Body of pancreas (tissue), 4 donors: ENCODE data around the gene SCRT2. TPM values are rescaled to one million over a fixed set of nuclear protein-coding genes. Genes with fewer than 3 reads are reported as not detected.

Experiments used
- ATAC-seq: fragments of 150-250 bp; one replicate; pipeline ENCODE4 v1.9.1; 2016
- DNase-seq, 4 donors: peaks; one replicate each; pipeline ENCODE4 v3.0.0-alpha.2; 2019
- H3K27ac ChIP-seq, 4 donors: fragments of 200-600 bp; sonication (generic); 1 replicate in 3 of 4; 2 replicates in 1 of 4; pipeline versions ENCODE4 v1.5.1 to v1.6.1; 2016 to 2019; ENCODE audit warnings: mild to moderate bottlenecking in 1 of 4, mixed read lengths in 1 of 4, moderate library complexity in 1 of 4
- H3K27me3 ChIP-seq, 2 donors: fragments of 200-600 bp; sonication (generic); one replicate each; pipeline ENCODE4 v1.6.0; 2016; ENCODE audit warnings: mild to moderate bottlenecking in 1 of 2
- H3K36me3 ChIP-seq, 2 donors: fragments of 200-600 bp; sonication (generic); replicated peaks in 1 of 2; 2 replicates each; pipeline ENCODE4 v1.5.1; 2016; ENCODE audit warnings: low read depth in 2 of 2; ENCODE audit not compliant: insufficient read depth in 1 of 2
- H3K4me1 ChIP-seq: fragments of 200-600 bp; sonication (generic); one replicate; pipeline ENCODE4 v1.6.0; 2016
- H3K4me3 ChIP-seq, 2 donors: fragments of 200-600 bp; sonication (generic); 1 replicate in 1 of 2; 2 replicates in 1 of 2; pipeline ENCODE4 v1.5.1; 2016 to 2019
- H3K9me3 ChIP-seq, 3 donors: fragments of 200-600 bp; sonication (generic); 1 replicate in 2 of 3; 2 replicates in 1 of 3; pipeline ENCODE4 v1.5.1; 2016
- CTCF ChIP-seq, 7 experiments: fragments of 450-650 bp in 4 of 7; fragments of 200-600 bp in 3 of 7; sonication (generic) in 3 of 7; IDR thresholded peaks; one replicate each; pipeline ENCODE4 v1.5.1; 2016 to 2019; ENCODE audit warnings: antibody characterized with exemption in 7 of 7
- POLR2A ChIP-seq, 3 donors: fragments of 450-650 bp; IDR thresholded peaks; one replicate each; pipeline ENCODE4 v1.6.1; 2016; ENCODE audit warnings: antibody characterized with exemption in 3 of 3, mild to moderate bottlenecking in 2 of 3
- WGBS, 2 donors: methylation state at CpG; one replicate each; pipeline ENCODE4 v1.1.5; 2017; 5-methylcytosine and 5-hydroxymethylcytosine counted together
- intact Hi-C: fragments of 100-400 bp; cut with DNase I; formaldehyde crosslinking; loops from one replicate; pipeline ENCODE4 v1.15.1; 2023
- total RNA-seq, 2 donors: library from RNA; depleted of rRNA; stranded (reverse); fragments of >200 nt; gene quantifications; one replicate each; pipeline ENCODE4 v1.1.0, GENCODE V29; 2016

The SCRT2 gene
- total RNA-seq, 2 donors from 2014 or later: under 0.01 TPM; not detected in 1

DNA sequence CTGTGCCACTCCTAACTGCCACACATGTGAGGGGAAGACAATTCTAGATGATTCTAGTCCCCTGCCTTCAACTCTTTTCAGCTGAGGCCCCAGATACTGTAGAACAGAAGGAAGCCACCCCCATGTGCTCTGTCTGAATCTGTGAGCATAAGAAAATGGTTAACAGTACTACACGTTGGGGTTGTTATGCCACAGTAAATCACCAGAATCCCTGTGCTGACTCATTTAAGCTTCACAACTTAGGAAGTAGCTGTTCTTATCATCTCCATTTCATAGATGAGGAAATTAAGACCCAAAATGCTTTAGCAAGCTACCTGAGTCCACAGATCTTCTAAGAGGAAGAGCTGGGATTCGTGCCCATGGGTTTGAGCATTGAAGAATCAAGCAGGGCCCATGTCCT is 27.4 kb upstream of the SCRT2 start:
- ATAC-seq (no peak), DNase-seq (no peak)
- Histone ChIP-seq H3K4me1 (no peaks in the 10 kb centered on the region), H3K4me3 (no peak overlapping the region), H3K36me3 (no peaks in the 10 kb centered on the region), H3K9me3 (no peaks in the 10 kb centered on the region), H3K27me3 (no peaks in the 10 kb centered on the region), H3K27ac (no peak overlapping the region)
- WGBS, 2 donors: 44 to 59% methylated on average over 2 of the region's 2 CpGs
- TF ChIP-seq CTCF (IDR thresholded peaks at IDR 0.05) (no peak), POLR2A (IDR thresholded peaks at IDR 0.05) (no peak)
- intact Hi-C loops: no loop called here

DNA sequence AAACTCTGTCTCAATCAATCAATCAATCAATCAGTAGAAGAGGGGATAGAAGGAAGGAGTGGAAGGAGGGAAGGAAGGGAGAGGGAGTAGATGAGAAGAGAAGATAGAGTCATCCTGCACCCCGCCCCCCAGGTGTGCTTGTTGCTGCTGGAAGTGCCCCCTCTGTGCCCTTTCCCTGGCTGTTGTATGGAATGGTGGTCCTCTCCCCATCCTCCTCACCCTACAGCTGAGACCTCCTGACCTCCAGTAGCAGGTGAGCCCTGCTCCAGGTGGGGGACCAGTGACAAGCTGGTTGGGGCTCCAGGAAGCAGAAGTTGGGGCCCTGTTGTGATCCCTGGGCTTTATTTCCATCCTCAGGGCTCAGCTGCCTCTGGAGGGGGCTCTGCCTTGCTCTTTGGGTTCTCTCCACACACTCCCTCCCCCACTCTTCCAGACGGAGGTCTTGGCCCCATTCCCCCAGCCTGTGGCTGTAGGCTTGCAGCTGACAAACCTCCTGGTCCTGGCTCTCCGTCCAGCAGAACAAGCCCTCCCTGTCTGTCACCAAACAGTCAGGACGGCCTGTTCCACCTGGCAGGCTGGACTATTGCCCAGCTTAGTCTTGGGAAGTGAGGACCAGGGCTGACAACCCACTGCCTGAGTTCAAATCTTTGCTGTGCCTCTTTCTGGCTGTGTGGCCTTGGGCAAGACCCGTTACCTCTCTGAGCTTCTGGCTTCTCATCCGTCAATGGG is 26.0 kb upstream of the SCRT2 start:
- Histone ChIP-seq H3K4me3 (no peak overlapping the region), H3K4me1 (no peaks in the 10 kb centered on the region), H3K36me3 (no peaks in the 10 kb centered on the region), H3K27ac (no peak overlapping the region), H3K9me3 (no peaks in the 10 kb centered on the region), H3K27me3 (no peaks in the 10 kb centered on the region)
- intact Hi-C loops: no loop called here
- WGBS, 2 donors: 39 to 42% methylated on average over 6 of the region's 6 CpGs
- no peak for ATAC-seq
- peak in 3 of 4 donors; percentile 24 to 40 (median 36) for DNase-seq
- TF ChIP-seq CTCF (IDR thresholded peaks at IDR 0.05) (no peak), POLR2A (IDR thresholded peaks at IDR 0.05) (no peak)

DNA sequence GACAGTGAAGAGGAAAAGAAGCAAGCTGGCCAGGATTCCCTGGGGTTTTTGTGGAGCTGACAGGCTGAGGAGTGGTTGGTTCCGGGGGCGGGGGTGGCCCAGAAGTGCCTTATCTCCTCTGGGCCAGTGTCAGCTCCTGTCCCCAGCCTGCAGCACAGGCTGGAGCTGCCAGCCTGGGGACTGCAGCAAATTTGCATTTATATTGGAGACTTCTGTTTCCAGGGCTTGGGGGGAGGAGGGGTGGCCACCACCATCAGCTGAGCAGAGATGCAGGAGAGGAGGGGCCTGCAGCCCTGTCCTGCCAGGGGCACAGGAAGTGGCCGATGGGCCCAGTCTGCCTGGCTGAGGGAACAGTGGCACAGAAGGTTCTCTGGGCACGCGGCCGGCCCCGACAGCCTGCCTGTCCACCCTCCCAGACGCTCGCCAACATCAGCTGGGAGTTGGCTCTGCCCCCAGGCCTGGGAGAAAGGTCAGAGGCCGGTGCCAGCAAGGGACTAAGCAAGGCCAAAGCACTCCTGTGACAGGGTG is 24.3 kb upstream of the SCRT2 start:
- Histone ChIP-seq H3K4me1 (peaks cover 4% of the 10 kb centered on the region), H3K27ac (no peak overlapping the region), H3K36me3 (no peaks in the 10 kb centered on the region), H3K27me3 (no peaks in the 10 kb centered on the region), H3K9me3 (no peaks in the 10 kb centered on the region), H3K4me3 (no peak overlapping the region)
- ATAC-seq: no peak
- WGBS, 2 donors: 12% methylated on average over 10 of the region's 10 CpGs; no CpG with 5 or more reads in 1 of the 2 donors
- no peak for TF ChIP-seq POLR2A (IDR thresholded peaks at IDR 0.05)
- no peak for TF ChIP-seq CTCF (IDR thresholded peaks at IDR 0.05)
- intact Hi-C loops: no loop called here
- peak in 1 of 4 donors; percentile 22 for DNase-seq

GRCh38 chr20:699342-699741 is 23.7 kb upstream of the SCRT2 start:
- DNase-seq (no peak), ATAC-seq (no peak)
- H3K4me3 ChIP-seq: no peak overlapping the region
- no peaks in the 10 kb centered on the region for H3K27me3 ChIP-seq
- intact Hi-C loops: no loop called here
- H3K27ac ChIP-seq: no peak overlapping the region
- H3K4me1 ChIP-seq: peaks cover 9% of the 10 kb centered on the region
- H3K9me3 ChIP-seq: no peaks in the 10 kb centered on the region
- no peaks in the 10 kb centered on the region for H3K36me3 ChIP-seq
- no peak for TF ChIP-seq POLR2A (IDR thresholded peaks at IDR 0.05)
- no peak for TF ChIP-seq CTCF (IDR thresholded peaks at IDR 0.05)
- WGBS, 2 donors: 34 to 44% methylated on average over 5 to 6 of the region's 6 CpGs

- no peaks in the 10 kb centered on the region for H3K27me3 ChIP-seq
- ATAC-seq (no peak), DNase-seq (no peak)
- H3K36me3 ChIP-seq: no peaks in the 10 kb centered on the region
- WGBS, 2 donors: 35 to 54% methylated on average over 6 of the region's 6 CpGs
- H3K9me3 ChIP-seq: no peaks in the 10 kb centered on the region
- no peak for TF ChIP-seq POLR2A (IDR thresholded peaks at IDR 0.05)
- TF ChIP-seq CTCF (IDR thresholded peaks at IDR 0.05): no peak
- intact Hi-C loops: no loop called here
- peaks cover 13% of the 10 kb centered on the region for H3K4me1 ChIP-seq
- H3K27ac ChIP-seq: no peak overlapping the region
- H3K4me3 ChIP-seq: no peak overlapping the region
These were observed 22.7 kb upstream of the SCRT2 start for GRCh38 chr20:698276-698675.
